Metanephros (tissue), 2 donors: ENCODE results near the gene TMEM130. TPM values are rescaled to one million over a fixed set of nuclear protein-coding genes. Genes with fewer than 3 reads are reported as not detected.

Experiments used
- small RNA-seq: library from RNA; depleted of rRNA; stranded (forward); fragments of <200 nt; gene quantifications from one replicate; pipeline ENCODE3, GENCODE V24; 2014; ENCODE audit warnings: low replicate concordance
- total RNA-seq: library from RNA; depleted of rRNA; stranded (reverse); fragments of >200 nt; gene quantifications from one replicate; pipeline ENCODE4 v1.2.3, GENCODE V29; 2014

Gene TMEM130
- 10.2 TPM for total RNA-seq

GRCh38 chr7:98869597-98870120, at the start of gene TMEM130:
Gene TMEM130, minus strand, starts transcription at chr7:98870014. Its CDS starts 153 bp downstream, at chr7:98869861.

GRCh38 chr7:98878365-98879197, 8.8 kb upstream of the TMEM130 start, which contains the start of gene TRRAP:
Gene TRRAP, plus strand, starts transcription at chr7:98878532. Its CDS starts 2,619 bp downstream, at chr7:98881151.

Small RNAs within 50 kb of the gene (small RNA-seq; reads per million reads assigned to genes)
- 185 reads per million, percentile 98 among the genes with 10 or more reads in this experiment for gene MIR3609

Other genes starting within 250 kb of the TMEM130 start
- 61.1 TPM for gene TRRAP, start 8.5 kb upstream of the TMEM130 start, total RNA-seq